ENCODE data around the gene PRLR. TPM values are rescaled to one million over a fixed set of nuclear protein-coding genes. Genes with fewer than 3 reads are reported as not detected.
A peak's percentile ranks its signal among the peaks of the same experiment; 100 is the strongest.
"Not testable (repeated sequence)": the region's sequence is repeated elsewhere in the genome, so short reads cannot be mapped to it uniquely, and the experiment has no call there.

The PRLR gene
- total RNA-seq, 1 donor from 2014 or later, result not detected

DNA sequence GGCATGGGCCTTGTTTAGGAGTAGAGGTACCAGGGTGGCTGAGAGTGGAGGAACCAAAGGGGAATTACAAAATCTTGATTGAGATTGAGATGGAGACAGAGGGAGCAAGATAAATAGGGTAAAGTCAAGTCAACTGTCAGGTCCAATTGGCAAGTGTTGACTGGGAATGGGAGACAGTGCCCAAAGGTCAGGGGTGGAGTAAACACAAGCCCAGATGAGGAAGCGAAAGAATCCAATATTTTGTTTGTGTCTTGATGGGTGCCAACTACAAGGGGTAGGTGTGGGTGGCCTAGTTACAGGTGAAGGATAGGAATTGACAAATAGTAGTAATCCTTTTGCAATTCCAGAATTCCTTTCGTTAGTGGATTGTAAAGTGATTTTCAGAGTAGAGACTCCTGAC, 107.5 kb downstream of the PRLR start:
- DNase-seq, result no peak

DNA sequence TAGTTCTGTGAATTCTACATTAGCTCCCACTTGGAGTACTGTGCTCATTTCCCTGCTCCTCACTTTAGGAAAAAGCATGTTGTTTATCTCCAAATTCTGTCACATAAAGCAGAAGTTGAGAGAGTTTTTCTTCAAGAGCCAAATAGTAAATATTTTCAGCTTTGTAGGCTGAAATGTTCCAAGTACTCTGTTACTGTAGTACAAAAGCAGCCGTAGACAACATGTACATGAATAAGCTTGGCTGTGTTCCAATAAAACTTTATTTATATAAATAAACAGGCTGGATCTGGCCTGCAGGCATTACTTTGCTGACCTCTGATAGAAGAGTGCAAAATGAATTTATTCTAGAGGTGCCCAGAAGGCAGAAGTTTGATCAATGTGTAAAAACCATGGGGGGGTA, 109.6 kb downstream of the PRLR start:
- DNase-seq, result no peak

DNA sequence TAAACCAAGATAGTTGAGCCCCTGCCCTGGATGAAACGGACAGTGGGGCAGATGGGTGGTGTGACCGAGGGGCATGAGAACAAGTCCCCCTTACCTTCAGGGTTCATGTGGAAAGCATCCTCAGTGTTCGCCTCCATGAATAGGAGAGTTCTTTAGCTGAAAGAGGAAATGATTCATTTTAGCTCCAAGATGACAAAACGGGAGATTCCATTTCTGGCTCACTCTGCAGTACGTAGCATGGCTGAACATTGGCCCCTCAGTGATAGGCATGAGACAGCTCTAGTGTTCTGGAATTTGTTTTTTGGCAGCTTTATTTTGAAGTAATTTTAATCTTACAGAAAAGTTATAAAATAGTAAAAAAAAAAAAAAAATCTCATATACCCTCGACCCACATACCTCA, 112.3 kb downstream of the PRLR start:
- DNase-seq, result peak; percentile 2

DNA sequence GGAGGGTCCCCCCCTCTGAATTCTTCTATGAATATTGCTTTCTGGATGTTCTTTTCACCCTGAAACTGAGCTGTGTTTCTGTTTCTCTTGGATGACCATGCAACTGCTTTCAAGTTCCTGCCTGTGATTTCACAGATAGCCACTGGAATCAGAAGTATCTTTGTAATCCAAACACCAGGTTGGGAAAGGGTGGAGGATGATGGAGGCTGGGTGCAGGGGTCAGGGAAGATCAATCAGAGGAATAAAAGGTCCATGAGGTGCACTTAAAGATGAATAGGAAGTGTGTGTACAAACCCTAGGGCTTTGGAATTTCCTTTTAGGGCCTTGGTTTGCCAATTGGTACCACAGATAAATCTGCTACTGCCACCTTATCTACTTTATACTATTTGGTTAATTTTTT, 114.4 kb downstream of the PRLR start:
- no peak for DNase-seq

DNA sequence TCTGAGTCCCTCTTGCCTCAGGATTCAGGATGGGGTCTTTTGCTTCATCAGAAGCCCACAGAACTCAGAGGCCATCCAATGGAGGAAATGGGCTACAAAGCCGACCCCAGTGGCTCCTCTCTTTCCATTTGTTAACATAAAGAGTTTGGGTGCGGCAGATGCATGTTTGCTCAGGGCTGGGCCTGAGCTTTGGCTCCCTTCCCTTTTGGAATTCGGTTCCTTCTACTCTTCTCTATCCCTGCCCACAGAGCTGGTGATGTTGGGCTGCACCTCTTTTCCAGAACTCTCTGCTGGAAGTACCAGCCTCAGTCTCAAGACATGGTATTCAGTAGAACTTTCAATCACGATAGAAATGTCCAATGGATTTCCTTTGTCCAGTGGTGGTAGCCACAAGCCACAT, 115.6 kb downstream of the PRLR start:
- DNase-seq, result no peak

DNA sequence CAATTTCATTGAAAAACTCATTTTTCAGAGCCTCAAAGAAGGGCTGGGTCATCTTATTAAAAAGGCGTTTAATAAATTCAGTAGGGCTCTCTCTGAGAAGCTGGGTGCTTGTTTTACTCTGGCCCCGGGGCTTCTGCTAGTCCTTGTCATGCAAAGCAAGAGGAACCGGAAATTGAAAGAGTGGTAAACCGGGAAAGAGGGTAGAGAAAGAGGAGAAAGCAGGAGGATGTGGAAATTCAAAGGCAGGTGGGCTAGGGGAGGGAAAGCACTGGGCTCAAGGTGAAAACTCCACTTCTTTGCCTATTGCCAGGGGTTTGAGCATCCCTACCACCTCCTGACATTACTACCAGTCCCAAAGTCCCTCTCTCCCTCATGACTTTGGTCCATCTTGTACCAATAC, 118.0 kb downstream of the PRLR start:
- no peak for DNase-seq

DNA sequence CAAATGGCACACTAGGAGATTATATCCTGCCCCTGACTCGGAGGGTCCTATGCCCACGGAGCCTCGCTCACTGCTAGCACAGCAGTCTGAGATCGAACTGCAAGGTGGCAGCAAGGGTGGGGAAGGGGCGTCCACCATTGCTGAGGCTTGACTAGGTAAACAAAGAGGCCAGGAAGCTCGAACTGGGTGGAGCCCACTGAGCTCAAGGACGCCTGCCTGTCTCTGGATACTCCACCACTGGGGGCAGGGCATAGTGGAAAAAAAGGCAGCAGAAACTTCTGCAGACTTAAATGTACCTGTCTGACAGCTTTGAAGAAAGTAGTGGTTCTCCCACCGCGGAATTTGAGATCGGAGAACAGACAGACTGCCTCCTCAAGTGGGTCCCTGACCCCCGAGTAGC, 125.7 kb downstream of the PRLR start:
- DNase-seq, result not testable (repeated sequence)

DNA sequence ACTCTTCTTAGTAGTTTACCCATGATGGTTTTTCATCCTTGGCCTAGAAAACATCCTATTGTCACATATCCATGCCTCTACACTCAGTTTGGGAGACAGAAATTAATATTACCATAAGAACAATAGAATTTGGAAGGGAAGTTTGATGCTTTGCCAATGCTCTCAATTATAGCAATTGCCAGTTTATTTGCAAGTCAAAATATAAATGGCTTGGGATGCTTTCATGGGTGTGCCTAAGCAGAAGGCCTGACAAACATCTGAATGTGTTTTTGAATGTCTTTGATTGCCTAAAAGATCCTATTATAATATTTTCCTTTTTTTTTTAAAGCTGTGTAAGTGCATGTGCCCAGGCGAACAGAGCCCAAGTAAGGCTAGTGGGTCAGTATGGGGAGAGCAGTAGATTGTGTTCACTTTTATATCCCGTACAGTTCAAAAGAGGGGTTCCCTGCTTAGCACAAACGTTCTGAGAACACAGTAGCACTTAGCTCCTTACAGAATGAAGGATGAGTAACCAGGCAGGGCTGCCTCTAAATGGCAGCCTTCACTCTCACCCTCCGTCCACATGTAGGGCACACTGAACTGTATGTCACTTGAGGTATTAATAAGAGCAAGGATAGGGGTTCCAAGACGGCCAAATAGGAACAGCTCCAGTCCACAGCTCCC, 126.5 kb downstream of the PRLR start:
- no peak for DNase-seq

DNA sequence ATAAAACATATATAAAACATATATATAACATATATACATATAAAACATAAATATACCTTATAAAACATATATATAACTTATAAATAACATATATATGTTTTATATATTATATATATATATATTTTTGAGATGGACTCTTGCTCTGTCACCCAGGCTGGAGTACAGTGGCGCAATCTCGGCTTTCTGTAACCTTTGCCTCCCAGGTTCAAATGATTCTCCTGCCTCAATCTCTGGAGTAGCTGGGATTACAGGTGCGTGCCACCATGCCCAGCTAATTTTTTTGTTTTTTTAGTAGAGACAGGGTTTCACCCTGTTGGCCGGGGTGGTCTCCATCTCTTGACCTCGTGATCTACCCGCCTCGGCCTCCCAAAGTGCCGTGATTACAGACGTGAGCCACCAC, 128.6 kb downstream of the PRLR start:
- not testable (repeated sequence) for DNase-seq

DNA sequence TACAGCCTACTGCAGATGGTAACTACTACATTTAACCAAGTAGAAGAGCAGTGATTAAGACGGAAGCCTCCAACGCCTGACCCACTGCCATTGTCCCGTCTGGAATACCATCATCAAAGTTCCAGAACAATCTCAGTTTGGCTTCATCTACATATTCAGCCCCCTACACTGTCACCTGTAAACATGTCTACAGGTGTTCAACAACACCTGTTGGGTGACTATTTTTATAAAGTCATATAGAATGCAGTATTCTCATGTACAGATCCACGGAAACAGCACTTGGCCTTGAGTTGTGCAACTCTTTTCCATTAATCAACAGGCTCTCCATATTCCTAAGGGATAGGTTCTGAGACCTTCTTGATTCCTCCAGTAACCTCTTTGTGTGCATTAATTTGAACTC, 129.3 kb downstream of the PRLR start:
- DNase-seq, result no peak

DNA sequence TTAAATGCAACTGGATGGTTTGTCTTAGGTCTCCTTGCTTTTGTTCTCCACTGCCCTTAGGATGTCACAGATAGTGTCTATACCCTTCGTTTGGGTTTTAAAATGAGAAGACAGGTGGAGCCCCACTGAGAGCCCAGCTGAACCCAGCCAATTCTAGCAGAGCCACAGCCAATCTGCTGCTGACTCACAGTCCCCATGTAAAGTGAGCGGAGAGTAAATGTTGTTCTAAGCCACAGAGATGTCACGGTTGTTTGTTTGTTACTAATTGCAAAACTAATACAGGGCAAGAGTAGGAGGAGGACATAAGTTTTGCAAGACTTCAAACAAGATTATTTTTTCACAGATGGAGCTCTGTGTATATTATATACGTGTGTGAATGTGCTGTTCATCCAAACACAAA, 132.1 kb downstream of the PRLR start:
- DNase-seq, result no peak

DNA sequence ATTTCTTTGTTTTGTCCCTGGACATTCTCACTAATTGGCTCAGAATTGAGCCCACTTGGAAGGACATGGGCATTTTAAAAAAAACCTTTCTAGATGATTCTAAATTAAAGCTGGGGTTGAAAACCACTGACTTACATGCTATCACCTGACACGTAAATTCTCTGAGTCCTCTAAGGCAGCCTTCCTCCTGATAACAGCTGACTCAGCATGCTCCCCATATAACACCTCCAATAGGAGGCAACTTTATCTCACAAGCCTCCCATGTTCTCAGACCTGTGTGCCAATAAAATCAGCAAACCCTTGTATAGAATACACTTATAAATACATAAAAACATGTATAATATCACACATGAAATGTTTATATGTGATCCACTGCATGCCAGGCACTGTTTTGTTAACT, 133.4 kb downstream of the PRLR start:
- no peak for DNase-seq

DNA sequence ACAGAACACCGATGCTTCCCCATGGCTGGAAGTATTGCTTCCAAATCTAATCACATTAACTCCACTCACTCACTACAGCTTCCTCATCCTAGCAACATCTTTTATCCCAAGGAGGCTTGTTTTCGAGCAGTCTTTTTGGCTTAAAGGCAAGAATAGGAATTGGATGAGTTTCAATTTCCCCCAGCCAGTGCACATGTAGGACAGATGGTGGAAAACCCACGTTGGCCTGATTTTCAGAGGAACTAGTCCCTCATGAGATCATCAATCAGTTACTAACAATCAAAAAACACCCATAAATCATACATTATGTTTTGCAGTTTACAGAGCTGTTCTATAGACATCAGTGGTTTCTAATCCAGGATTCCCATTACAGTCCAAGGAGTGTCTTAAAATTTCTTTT, 134.1 kb downstream of the PRLR start:
- no peak for DNase-seq

DNA sequence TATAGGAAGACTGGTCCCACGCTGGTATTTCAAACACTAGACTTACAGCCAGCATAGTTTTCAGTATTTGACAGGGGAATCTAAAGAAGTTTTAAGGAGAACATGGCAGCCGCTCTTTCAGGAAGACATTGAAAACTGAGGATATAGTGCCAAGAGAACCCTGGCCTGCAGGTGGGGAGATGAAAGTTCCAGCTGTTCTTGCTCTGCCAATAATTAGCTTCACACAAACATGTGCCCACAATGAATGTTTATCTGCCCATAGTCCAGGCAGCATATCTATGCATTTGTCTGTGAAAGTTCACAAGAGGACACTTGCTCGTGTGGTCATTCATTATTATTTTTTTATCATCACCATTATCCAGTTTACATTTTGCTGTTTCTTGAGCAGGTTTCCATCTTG, 134.9 kb downstream of the PRLR start:
- no peak for DNase-seq

DNA sequence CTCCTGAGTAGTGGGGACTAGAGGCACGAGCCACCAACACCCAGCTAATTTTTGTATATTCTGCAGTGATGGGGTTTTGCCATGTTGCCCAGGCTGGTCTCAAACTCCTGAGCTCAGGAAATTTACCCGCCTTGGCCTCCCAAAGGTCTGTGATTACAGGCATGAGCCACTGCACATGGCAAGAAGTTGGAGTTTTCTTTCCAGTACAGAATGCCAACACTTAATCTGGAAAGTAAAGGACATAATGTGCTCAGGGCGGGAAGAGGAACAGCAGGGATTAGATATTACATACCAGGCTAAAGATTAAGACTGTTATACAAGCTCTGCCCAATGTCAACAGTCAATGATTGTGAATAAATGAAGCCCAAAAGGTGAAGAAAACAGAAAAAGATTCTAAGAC, 135.3 kb downstream of the PRLR start:
- DNase-seq, result no peak

DNA sequence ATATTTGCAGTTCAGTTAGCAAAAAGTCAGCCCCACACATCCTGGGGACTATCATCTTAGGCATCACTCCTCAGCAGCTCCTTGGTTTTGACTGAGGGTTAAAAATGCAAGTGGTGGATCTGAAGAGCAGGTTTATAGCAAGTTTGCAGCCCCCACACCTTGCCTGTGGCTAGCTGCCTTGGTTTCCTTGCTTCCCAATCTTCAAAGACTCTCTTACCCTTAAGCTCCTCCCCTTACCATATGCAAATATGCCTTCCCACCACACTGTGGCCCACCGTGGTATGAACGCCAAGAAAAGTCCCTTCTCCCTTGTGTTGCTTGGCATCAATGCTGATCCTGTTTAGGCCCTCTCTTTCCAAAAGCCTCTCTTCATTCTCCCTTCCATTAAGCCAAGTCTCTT, 137.6 kb downstream of the PRLR start:
- no peak for DNase-seq

DNA sequence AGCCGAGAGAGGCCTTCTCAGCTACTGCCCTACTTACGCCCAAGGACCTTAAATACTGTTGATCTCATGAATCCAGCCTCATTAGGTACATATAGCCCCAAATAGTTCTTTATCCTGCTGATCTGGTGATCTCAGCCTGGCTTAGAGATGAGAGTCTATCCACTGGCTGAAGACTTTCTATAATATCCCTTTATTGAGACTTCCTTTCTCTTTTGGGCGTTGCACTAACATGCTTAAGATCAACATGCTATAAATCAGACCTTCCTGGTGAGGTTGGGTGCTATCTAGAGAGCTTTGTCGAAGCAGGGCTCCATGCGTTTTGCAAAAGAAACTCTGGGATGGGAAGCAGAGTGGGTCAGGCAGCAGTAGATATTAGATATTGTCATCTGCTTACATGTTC, 138.6 kb downstream of the PRLR start:
- DNase-seq, result no peak

DNA sequence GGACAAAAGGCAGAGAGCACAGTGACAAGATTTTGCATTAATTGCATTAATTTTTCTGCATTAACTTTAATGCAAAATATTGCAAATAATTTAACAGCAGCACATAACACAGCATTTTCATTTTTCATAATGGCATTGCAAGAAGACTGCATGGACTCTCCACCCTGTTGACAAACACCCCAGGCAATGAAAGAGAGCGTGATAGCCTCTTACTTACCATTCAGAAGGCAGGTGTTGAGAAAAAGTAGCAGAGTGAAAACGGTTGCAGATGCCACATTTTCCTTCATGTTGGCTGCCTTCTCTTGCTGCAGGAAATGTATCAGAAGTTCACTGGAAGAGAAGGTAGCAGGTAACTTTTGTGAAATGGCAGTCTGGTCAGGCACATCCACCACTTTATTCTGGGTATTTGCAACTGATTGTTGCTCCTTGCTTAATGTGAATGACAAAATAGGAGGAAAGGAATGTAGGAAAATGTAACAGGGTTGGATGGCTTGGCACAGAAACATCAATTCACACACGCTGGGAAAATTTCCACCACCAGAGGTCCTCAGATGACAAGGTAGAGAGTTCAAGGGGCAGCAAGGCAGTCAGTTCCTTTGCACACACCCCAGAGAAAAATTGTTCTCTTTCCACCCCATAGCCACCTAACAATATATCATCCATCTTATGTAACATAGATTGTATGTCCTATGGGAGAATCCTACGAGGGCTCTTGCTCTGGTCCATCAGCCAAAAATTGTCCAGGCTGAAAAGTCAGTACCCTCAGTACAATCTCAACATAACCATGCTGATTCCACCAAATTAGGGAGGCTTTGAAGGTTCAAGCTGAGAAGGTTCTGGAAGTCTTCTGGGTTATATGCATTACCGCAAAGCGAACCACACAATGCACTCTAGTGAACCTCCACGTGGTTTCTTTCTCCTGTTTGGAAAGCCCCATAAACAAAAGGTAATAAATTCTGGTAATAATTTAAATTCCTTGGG, 140.7 kb downstream of the PRLR start:
- peak; percentile 63 for DNase-seq

DNA sequence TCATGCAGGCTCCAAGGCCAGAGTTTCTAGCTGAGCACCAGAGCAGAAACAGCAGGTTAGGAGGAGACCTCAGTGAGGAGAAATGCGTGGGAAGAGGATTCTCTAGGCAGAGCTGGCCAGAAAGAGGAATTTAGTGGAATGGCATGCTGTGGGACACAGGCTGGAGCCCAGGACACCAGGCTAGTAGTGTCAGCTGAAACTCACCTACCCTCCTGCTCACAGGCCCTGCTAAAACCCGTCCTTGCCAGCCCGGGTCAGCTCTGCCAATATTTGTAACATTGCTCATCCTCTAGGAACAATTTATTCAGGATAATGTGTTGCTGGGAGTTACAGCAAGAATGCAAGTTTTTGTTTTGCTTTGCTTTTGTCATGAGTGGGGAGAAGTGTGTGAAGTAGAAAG, 142.3 kb downstream of the PRLR start:
- DNase-seq, result no peak

DNA sequence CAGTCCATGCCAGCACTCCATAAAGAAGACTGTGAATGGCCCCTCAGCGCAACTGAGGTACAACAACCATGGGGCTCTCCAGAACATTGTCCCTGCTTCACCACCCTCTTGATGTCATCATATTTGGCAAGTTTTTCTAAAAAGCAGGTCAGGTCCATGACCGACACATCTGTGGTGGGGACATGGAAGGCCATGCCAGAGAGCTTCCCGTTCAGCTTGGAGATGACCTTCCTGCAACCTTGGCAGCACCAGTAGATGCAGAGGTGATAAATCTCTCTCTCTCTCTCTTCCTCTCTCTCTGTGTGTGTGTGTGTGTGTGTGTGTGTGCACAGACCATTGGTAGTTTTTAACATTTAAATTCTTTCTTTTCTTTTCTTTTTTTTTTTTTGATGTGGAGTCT, 147.1 kb downstream of the PRLR start:
- no peak for DNase-seq

DNA sequence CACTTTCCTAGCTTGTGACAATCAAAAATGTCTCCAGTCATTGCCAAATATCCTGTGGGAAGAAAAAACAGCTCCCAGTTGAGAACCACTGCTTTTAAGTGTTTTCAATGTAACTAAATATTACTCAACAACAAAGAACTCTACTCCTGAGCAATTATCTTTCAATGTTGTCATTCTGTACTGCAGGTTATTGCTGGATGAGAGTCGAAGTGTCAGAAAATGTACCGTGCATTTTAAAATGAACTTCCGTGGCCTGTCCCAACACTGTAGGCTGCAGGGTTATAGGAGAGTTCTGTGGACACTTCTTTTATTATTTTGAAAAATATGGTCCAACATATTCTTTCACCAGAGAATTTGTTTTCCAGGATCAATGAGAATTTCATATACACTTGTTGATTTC, 147.8 kb downstream of the PRLR start:
- DNase-seq, result no peak

DNA sequence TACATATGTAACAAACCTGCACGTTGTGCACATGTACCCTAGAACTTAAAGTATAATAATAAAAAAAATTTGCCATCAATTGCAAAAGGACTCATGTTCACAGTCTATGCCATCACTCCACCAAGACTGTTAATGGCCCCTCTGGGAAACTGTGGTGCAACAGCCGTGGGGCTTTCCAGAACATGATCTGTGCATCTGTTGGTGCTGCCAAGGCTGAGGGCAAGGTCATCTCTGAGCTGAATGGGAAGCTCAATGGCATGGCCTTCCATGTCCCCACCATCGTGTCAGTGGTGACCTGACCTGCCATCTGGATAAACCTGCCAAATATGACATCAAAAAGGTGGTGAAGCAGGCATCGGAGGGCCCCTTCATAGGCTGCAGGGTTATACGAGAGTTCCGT, 149.2 kb downstream of the PRLR start:
- no peak for DNase-seq

DNA sequence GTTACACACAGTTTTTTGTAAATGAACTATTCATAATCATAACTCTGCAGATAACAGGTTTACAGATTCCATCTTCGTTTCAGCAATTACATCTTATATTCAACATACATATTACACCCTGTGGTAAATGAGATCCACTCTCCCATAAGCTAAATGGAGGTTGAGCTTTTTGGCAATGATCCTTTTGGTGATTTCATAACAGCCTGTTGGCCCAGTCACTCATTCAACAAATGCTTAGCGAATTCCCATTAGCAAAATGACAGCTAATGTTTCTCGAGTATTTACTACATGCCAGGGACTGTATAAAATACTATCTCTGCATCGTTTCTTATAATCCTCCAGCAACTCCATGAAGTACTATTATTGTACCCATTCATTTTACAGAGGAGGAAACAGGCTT, 157.1 kb downstream of the PRLR start:
- DNase-seq, result no peak

DNA sequence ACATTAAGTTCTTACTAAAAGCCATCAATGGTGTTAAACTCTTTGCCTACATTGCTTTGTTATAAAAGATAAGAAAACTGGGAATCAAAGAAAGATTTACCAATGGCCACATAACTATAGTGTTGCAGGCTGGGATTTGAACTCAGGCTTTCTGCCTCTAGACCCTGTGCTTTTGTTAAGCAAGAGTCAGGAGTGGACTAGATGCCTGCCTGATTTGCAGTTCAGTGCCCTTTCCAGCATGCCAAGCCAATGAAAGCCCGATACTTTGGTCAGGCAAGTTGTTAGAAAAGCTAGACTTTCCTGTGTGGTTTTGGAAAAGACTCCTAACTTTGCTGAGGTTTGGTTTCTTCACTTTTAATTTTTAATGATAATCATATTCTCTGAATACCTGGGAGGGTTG, 161.1 kb downstream of the PRLR start:
- no peak for DNase-seq

Data from dermis blood vessel endothelial cell (primary cell).